Measurements from ENCODE around the gene DNASE2B.

DNASE2B gene

DNA sequence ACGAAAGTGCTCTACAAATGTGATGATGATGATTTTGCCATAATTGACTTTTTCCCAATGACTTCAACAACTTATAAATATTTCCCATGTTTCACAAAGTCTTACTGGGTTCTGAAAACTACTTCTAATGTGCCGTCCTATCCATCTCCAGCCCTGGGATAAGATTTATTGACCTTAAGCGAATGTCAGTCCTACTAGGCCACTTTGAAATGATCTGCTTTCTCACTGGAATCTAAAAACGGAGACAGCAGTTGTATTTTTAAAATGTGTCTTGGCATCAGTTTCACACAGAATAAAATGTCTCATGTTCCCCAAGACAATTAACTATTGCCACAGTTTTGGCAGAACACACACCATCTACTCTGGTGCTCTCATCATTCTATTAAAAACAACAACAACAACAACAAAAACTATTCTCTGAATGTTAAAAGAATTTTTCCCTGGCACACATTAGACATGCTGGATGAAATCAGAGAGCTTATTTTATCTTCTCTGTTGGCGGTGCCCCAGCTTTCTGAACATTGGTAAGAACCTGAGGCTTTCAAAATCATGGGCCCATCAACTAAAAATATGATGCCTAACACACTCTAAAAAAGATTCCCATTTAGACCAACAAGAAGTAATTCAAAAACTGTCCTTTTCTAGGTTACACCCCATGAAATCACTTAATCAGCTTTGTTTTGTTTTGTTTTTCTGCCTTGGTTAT, 23.1 kb upstream of the DNASE2B start:
- 92 to 94% methylated on average over 5 of the region's 5 CpGs for WGBS, 2 experiments
- no peaks in the 10 kb centered on the region for H3K4me1 ChIP-seq (ENCODE audit: control insufficient read depth, insufficient read depth, low read length)
- no peaks in the 10 kb centered on the region for H3K27me3 ChIP-seq (ENCODE audit: control insufficient read depth, insufficient read depth, low read length, poor library complexity, severe bottlenecking)
- no peaks in the 10 kb centered on the region for H3K36me3 ChIP-seq (ENCODE audit: control insufficient read depth, insufficient read depth, low read length)
- no peak overlapping the region for H3K4me3 ChIP-seq (ENCODE audit: insufficient read depth, low read depth, low read length)
- no peak overlapping the region for H3K27ac ChIP-seq (ENCODE audit: insufficient read depth, low read depth, low read length, poor library complexity, severe bottlenecking)
- no peaks in the 10 kb centered on the region for H3K9me3 ChIP-seq (ENCODE audit: control insufficient read depth, low read length)

DNA sequence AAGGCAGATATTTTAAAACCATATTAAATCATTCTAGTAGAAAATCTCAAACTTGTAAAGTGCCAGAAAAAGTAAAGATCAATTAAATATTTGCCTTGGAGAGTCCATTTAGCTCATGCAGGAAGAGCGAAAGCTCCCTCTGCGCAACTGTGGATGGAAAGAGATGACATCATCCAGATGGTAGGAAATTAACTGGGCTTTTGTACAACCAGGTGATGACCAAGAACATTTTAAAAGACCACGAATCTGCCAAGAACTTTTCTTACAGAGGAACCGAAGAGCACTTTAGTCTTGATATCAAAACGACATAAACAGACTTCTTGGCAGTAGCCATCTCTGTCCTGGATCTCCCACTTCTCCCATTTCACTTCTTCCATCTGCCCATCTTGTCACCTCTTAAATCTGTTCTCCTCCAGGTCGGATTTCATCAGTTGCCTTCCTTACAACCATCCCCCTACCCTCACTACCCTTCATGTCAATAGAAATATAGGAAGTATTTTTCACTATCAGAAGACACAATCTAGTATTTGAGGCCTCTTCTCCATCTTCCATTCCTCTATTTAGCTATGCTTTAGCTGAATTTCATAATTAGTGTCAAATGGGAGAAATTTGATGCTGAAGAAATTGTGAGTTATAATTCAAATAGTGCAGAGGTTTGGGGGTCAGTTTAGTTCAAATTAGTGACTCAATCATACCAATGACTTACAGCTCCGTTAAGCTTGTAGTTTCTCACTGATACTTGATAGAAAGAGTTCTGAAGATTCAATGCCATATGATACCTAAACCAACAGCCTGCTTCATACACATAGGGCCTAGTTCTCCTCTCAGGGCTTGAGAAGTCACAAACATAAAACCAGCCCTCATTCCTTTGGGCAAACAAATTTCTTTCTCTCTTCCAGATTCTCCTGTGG, 22.0 kb upstream of the DNASE2B start:
- Histone ChIP-seq H3K27me3 (ENCODE audit: control insufficient read depth, insufficient read depth, low read length, poor library complexity, severe bottlenecking) (no peaks in the 10 kb centered on the region), H3K36me3 (ENCODE audit: control insufficient read depth, insufficient read depth, low read length) (no peaks in the 10 kb centered on the region), H3K9me3 (ENCODE audit: control insufficient read depth, low read length) (no peaks in the 10 kb centered on the region), H3K4me1 (ENCODE audit: control insufficient read depth, insufficient read depth, low read length) (no peaks in the 10 kb centered on the region), H3K4me3 (ENCODE audit: insufficient read depth, low read depth, low read length) (no peak overlapping the region), H3K27ac (ENCODE audit: insufficient read depth, low read depth, low read length, poor library complexity, severe bottlenecking) (no peak overlapping the region)
- 88 to 92% methylated on average over 7 of the region's 7 CpGs for WGBS, 2 experiments

DNA sequence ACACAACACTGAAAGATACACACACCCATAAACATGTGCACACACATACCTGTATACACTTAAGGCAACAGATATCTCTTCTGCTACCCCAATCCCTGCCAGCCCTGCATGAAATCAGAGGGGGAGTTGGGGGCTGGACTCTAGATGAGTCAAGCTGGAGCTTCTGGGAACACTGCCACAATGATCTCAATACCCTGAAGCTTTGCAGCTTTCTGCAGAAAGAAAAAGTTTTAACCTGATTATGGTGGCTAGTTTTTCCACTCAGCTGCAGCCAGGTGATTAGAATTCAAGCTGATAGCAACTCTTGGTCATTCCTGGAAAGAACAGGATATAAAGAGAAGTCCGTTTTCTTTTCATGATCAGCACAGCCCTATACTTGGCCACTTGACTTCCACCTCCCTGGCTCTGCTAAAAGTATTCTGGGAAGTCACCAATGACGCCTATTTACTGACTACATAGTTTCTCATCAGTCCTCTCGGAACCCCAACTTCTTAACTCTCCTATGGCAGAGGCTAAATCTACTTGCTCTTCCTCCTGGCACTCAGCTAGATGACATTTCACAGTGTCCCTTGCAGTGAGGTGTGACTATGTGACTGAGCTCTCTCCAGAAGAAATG, 20.7 kb upstream of the DNASE2B start:
- no peaks in the 10 kb centered on the region for H3K36me3 ChIP-seq (ENCODE audit: control insufficient read depth, insufficient read depth, low read length)
- 88 to 95% methylated on average over 3 of the region's 3 CpGs for WGBS, 2 experiments
- H3K27me3 ChIP-seq (ENCODE audit: control insufficient read depth, insufficient read depth, low read length, poor library complexity, severe bottlenecking) = no peaks in the 10 kb centered on the region
- no peak overlapping the region for H3K27ac ChIP-seq (ENCODE audit: insufficient read depth, low read depth, low read length, poor library complexity, severe bottlenecking)
- H3K4me1 ChIP-seq (ENCODE audit: control insufficient read depth, insufficient read depth, low read length) = no peaks in the 10 kb centered on the region
- H3K9me3 ChIP-seq (ENCODE audit: control insufficient read depth, low read length) = no peaks in the 10 kb centered on the region
- no peak overlapping the region for H3K4me3 ChIP-seq (ENCODE audit: insufficient read depth, low read depth, low read length)

DNA sequence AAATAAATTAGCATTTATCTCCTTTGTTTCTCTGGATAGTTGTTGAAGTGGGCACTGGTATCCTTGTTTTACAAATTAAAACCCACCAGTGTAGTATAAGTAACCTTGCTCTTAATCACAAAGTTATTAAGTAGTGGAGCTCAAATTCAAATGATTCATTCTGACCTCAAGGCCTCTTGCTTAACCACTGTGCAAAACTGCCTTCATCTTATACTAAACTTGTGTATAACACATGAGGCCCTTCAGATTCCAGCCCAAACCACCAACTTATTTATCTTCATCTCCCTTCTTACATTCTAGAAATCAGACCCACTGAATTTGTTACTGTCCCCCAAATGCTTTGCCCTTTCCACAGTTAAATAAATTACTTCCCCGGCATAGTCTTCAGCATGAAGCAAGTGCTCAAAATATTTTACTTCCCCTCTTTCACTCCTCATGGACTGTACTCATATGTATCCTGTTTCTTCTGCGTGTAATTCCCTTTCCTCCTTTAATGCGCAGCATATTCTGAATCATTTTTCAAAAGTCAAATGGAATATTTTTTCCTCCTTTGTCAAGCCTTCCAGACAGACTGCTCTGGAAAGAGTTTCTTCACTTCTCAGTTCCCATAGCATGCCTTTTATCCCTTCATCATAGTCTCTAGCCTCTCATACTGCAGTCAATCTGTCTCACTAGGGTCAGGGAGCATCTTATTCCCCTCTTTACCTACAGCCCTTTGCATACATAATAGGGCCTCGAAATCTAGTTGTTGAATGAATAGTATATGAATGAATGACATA, 19.0 kb upstream of the DNASE2B start:
- no peak overlapping the region for H3K27ac ChIP-seq (ENCODE audit: insufficient read depth, low read depth, low read length, poor library complexity, severe bottlenecking)
- 94 to 95% methylated on average over 3 of the region's 4 CpGs for WGBS, 2 experiments

DNA sequence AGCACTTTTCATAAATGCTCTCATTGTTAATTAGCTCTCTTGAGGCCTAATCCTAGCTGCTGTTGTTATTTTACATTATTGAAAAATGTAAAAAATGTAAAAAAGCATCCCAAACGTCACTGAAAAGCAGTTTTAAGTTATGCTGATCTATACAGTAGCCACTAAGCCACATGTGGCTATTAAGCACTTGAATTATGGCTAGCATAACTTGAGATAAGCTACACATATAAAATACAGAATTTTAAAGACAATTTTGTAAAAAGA, 18.4 kb upstream of the DNASE2B start:
- H3K36me3 ChIP-seq (ENCODE audit: control insufficient read depth, insufficient read depth, low read length) = no peaks in the 10 kb centered on the region
- H3K4me1 ChIP-seq (ENCODE audit: control insufficient read depth, insufficient read depth, low read length) = no peaks in the 10 kb centered on the region
- no peak overlapping the region for H3K27ac ChIP-seq (ENCODE audit: insufficient read depth, low read depth, low read length, poor library complexity, severe bottlenecking)
- H3K27me3 ChIP-seq (ENCODE audit: control insufficient read depth, insufficient read depth, low read length, poor library complexity, severe bottlenecking) = no peaks in the 10 kb centered on the region
- 100% methylated on average over 1 of the region's 1 CpG for WGBS, 2 experiments
- no peak overlapping the region for H3K4me3 ChIP-seq (ENCODE audit: insufficient read depth, low read depth, low read length)
- no peaks in the 10 kb centered on the region for H3K9me3 ChIP-seq (ENCODE audit: control insufficient read depth, low read length)

More for the DNA sequence above, 19.0 kb upstream of the DNASE2B start:
- Histone ChIP-seq H3K4me1 (ENCODE audit: control insufficient read depth, insufficient read depth, low read length) (no peaks in the 10 kb centered on the region), H3K4me3 (ENCODE audit: insufficient read depth, low read depth, low read length) (no peak overlapping the region), H3K9me3 (ENCODE audit: control insufficient read depth, low read length) (no peaks in the 10 kb centered on the region), H3K27me3 (ENCODE audit: control insufficient read depth, insufficient read depth, low read length, poor library complexity, severe bottlenecking) (no peaks in the 10 kb centered on the region), H3K36me3 (ENCODE audit: control insufficient read depth, insufficient read depth, low read length) (no peaks in the 10 kb centered on the region)

DNA sequence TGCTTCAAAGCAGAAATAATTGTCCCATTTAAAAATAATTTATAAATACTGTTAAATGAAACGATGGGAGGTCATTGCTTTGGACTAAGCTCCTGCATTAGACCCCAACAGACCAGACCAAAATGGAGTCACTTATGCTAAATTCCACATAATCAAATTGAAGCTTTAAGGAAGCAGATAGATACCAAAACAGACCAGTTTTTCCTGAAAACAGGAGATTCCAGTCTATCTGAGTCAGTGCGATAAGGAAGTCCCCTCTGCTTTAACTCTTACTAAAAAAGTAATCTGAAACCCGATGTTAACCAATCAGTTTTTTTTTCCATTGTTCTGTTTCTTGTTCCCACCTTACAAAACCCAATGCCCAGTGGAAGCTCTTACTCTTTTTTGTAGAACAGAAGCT, 16.2 kb upstream of the DNASE2B start:
- H3K4me1 ChIP-seq (ENCODE audit: control insufficient read depth, insufficient read depth, low read length) = no peaks in the 10 kb centered on the region

DNA sequence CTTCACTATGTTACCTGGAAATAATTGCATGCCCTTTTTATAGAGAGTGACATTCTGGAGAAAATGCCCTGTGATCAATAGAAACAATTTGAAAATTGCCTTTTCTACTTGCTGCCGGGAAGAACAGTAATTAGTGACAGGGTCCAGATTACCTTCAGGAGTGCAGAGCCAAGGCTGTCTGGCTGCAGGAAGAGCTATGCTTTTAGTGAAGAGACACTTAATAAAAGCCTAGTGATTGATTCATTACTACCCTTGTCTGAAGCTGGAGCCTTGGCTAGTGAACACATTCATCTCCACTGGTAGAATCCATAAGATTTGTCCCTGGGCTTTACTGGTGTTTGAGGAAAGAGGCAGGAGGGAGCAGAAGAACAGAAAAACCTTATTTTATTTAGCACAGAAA, 12.9 kb upstream of the DNASE2B start:
- H3K4me3 ChIP-seq (ENCODE audit: insufficient read depth, low read depth, low read length) = no peak overlapping the region
- no peaks in the 10 kb centered on the region for H3K36me3 ChIP-seq (ENCODE audit: control insufficient read depth, insufficient read depth, low read length)
- H3K27me3 ChIP-seq (ENCODE audit: control insufficient read depth, insufficient read depth, low read length, poor library complexity, severe bottlenecking) = no peaks in the 10 kb centered on the region
- no peaks in the 10 kb centered on the region for H3K4me1 ChIP-seq (ENCODE audit: control insufficient read depth, insufficient read depth, low read length)
- H3K9me3 ChIP-seq (ENCODE audit: control insufficient read depth, low read length) = no peaks in the 10 kb centered on the region
- H3K27ac ChIP-seq (ENCODE audit: insufficient read depth, low read depth, low read length, poor library complexity, severe bottlenecking) = no peak overlapping the region
- 91 to 94% methylated on average over 1 of the region's 1 CpG for WGBS, 2 experiments

More for the DNA sequence above, 16.2 kb upstream of the DNASE2B start:
- H3K4me3 ChIP-seq (ENCODE audit: insufficient read depth, low read depth, low read length) = no peak overlapping the region
- H3K9me3 ChIP-seq (ENCODE audit: control insufficient read depth, low read length) = no peaks in the 10 kb centered on the region
- H3K27me3 ChIP-seq (ENCODE audit: control insufficient read depth, insufficient read depth, low read length, poor library complexity, severe bottlenecking) = no peaks in the 10 kb centered on the region
- no peak overlapping the region for H3K27ac ChIP-seq (ENCODE audit: insufficient read depth, low read depth, low read length, poor library complexity, severe bottlenecking)
- H3K36me3 ChIP-seq (ENCODE audit: control insufficient read depth, insufficient read depth, low read length) = no peaks in the 10 kb centered on the region
- 93 to 97% methylated on average over 2 to 3 of the region's 3 CpGs for whole genome bisulfite sequencing, 2 experiments

DNA sequence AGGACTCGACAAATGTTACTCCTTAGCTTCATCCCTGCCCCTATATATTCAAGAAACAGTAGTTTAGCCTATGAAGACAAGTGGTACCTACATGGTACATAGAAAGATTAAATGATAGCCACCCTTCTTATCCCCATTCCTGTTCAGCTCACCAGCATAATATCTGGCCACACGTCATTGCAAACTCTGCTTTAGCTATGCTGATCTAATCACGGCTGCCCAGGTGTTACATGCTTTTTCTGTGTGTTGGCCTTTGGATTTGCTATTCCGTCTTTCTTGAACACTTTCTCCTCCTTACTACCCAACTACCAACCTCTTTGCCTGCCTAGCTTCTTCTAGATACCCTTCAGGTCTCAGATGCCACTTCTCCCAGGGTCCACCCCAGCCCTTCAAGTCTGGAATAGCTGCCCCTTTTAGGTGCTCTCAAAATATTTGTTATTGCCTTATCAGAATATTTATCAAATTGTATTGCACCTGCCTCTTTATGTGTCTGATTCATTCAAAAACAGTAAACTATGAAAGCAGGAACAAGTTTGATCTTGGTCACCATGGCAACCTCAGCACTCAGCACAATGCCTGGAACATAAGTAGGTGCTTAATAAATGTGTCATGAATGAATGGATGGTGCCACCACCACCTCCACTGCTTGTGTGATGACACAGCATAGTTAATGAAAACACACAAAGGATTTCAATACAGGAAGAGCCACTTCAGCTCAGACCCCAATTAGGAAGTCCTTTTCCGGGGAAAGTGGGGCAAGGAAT, 11.4 kb upstream of the DNASE2B start:
- Histone ChIP-seq H3K27me3 (ENCODE audit: control insufficient read depth, insufficient read depth, low read length, poor library complexity, severe bottlenecking) (no peaks in the 10 kb centered on the region), H3K4me3 (ENCODE audit: insufficient read depth, low read depth, low read length) (no peak overlapping the region), H3K36me3 (ENCODE audit: control insufficient read depth, insufficient read depth, low read length) (no peaks in the 10 kb centered on the region), H3K4me1 (ENCODE audit: control insufficient read depth, insufficient read depth, low read length) (no peaks in the 10 kb centered on the region), H3K9me3 (ENCODE audit: control insufficient read depth, low read length) (no peaks in the 10 kb centered on the region), H3K27ac (ENCODE audit: insufficient read depth, low read depth, low read length, poor library complexity, severe bottlenecking) (no peak overlapping the region)
- WGBS, 2 experiments = 87 to 89% methylated on average over 5 of the region's 5 CpGs

DNA sequence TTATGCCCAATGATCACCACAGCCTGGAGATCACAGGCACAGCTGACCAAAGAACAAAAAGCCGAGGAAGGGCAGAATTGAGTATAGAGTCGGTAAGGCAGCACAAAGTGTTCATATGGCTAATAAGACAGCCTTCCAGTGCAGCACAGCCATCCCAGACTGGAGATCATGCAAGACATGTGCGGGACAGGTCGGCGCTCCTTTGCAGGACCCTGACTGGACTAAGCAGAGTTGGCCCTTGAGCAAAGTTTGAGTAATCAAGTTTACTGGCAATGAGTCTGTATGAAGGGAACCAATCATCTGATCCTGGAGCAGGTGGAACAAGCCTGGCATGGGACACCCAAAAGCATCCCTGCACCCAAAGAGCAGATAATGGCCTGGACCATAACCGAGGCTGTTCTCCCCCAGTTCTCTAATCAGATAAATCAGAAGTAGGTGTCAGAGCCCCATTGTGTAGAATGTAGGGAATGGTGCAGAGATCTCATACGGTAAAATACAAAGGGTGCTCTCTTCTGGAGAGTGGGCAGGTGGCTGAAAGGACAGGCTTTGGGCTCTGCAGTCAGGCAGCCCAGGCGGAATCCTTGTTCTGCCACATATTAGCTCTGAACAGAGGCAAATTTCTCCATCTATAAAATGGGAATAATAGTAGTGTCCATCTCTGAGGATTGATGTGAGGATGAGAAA, 10.7 kb upstream of the DNASE2B start:
- no peaks in the 10 kb centered on the region for H3K4me1 ChIP-seq (ENCODE audit: control insufficient read depth, insufficient read depth, low read length)
- no peak overlapping the region for H3K27ac ChIP-seq (ENCODE audit: insufficient read depth, low read depth, low read length, poor library complexity, severe bottlenecking)
- H3K27me3 ChIP-seq (ENCODE audit: control insufficient read depth, insufficient read depth, low read length, poor library complexity, severe bottlenecking) = no peaks in the 10 kb centered on the region
- no peaks in the 10 kb centered on the region for H3K36me3 ChIP-seq (ENCODE audit: control insufficient read depth, insufficient read depth, low read length)
- no peak overlapping the region for H3K4me3 ChIP-seq (ENCODE audit: insufficient read depth, low read depth, low read length)
- 82 to 83% methylated on average over 8 of the region's 8 CpGs for WGBS, 2 experiments
- no peaks in the 10 kb centered on the region for H3K9me3 ChIP-seq (ENCODE audit: control insufficient read depth, low read length)

All from ectodermal cell (in vitro differentiated cells).